OCI-LY3 (cell line): ENCODE measurements around the gene MACO1.

Source experiments
- H2AFZ ChIP-seq: fragments of 200-600, 300-600 bp; shearing (Covaris generic); 2 replicates; pipeline ENCODE4 v1.6.0; 2014; ENCODE audit warnings: antibody characterized with exemption, low read depth, low read length
- H3K27ac ChIP-seq: fragments of 200-600, 300-600 bp; sonication (generic); 2 replicates; pipeline ENCODE4 v1.5.1; 2014; ENCODE audit warnings: mild to moderate bottlenecking, low read length, moderate library complexity, mixed read lengths
- H3K27me3 ChIP-seq: fragments of 200-600, 300-600 bp; sonication (generic); 2 replicates; pipeline ENCODE4 v1.6.1; 2014; ENCODE audit warnings: low read depth, low read length, mixed read lengths
- H3K36me3 ChIP-seq: fragments of 200-600, 300-600 bp; sonication (generic); replicated peaks from 2 replicates; pipeline ENCODE3; 2014; ENCODE audit warnings: low read depth, low read length, mixed read lengths
- H3K4me1 ChIP-seq: fragments of 300-600, 200-600 bp; sonication (generic); 2 replicates; pipeline ENCODE4 v1.6.1; 2014; ENCODE audit warnings: low read length, mixed read lengths
- H3K4me2 ChIP-seq: fragments of 200-600, 300-600 bp; sonication (generic); 2 replicates; pipeline ENCODE4 v1.6.1; 2014; ENCODE audit warnings: low read length, mixed read lengths
- H3K4me3 ChIP-seq: fragments of 300-600, 200-600 bp; sonication (generic); 2 replicates; pipeline ENCODE4 v1.5.1; 2014; ENCODE audit warnings: antibody characterized with exemption, mild to moderate bottlenecking, low read length, moderate library complexity
- H3K79me2 ChIP-seq: fragments of 300-600, 200-600 bp; shearing (Covaris generic); 2 replicates; pipeline ENCODE4 v1.6.1; 2014; ENCODE audit warnings: mild to moderate bottlenecking, low read length, mixed read lengths
- H3K9ac ChIP-seq: fragments of 300-600, 200-600 bp; shearing (Covaris generic); 2 replicates; pipeline ENCODE4 v1.6.0; 2014; ENCODE audit warnings: mild to moderate bottlenecking, low read length, moderate library complexity
- H3K9me3 ChIP-seq: fragments of 200-600, 300-600 bp; shearing (Covaris generic); 2 replicates; pipeline ENCODE4 v1.6.1; 2014; ENCODE audit warnings: low read length, mixed read lengths; ENCODE audit not compliant: insufficient read depth
- H4K20me1 ChIP-seq: fragments of 200-600, 300-600 bp; sonication (generic); 2 replicates; pipeline ENCODE4 v1.6.1; 2016; ENCODE audit warnings: low read length, mixed read lengths; ENCODE audit not compliant: insufficient read depth
- CTCF ChIP-seq: fragments of 200-600, 300-600 bp; sonication (generic); IDR thresholded peaks from 2 replicates; pipeline ENCODE4 v1.5.1; 2014; ENCODE audit warnings: antibody characterized with exemption, low read length, low read depth
- EZH2phosphoT487 ChIP-seq: fragments of 200-600 bp; shearing (Covaris generic); IDR thresholded peaks from 2 replicates; pipeline ENCODE4 v1.6.1; 2018; ENCODE audit warnings: antibody characterized with exemption, mixed run types, low read depth

The MACO1 gene

GRCh38 chr1:25543425-25544242 lies 112.9 kb downstream of the MACO1 start, which contains the start of gene LDLRAP1:
Gene LDLRAP1, plus strand, starts transcription at chr1:25543606. Its CDS starts 93 bp downstream, at chr1:25543699.
- Histone ChIP-seq H2AFZ (peak within 1 kb of the TSS; percentile 97), H3K9ac (peak within 1 kb of the TSS; percentile 49), H3K27ac (no peak within 1 kb of the TSS), H3K4me3 (peak within 1 kb of the TSS; percentile 83), H3K4me2 (peak within 1 kb of the TSS; percentile 78), H4K20me1 (no peaks in the 10 kb centered on the region), H3K79me2 (no peaks in the 10 kb centered on the region), H3K4me1 (peaks cover 8% of the 10 kb centered on the region), H3K9me3 (no peaks in the 10 kb centered on the region), H3K27me3 (peaks cover 8% of the 10 kb centered on the region), H3K36me3 (no peaks in the 10 kb centered on the region)
- TF ChIP-seq EZH2phosphoT487 = no peak
- no peak for TF ChIP-seq CTCF

- peak overlapping the region; percentile 49; the same call in 1 of the 2 replicates for H3K9ac ChIP-seq
- H3K4me2 ChIP-seq = peak overlapping the region; percentile 78
- H3K4me1 ChIP-seq = peaks cover 15% of the 10 kb centered on the region
- H3K36me3 ChIP-seq = no peaks in the 10 kb centered on the region
- no peak overlapping the region for H3K27ac ChIP-seq
- no peaks in the 10 kb centered on the region for H3K79me2 ChIP-seq
- peak overlapping the region; percentile 83 for H3K4me3 ChIP-seq
- H3K27me3 ChIP-seq = peaks cover 8% of the 10 kb centered on the region
- TF ChIP-seq EZH2phosphoT487 (no peak), CTCF (no peak)
- no peak overlapping the region for H2AFZ ChIP-seq
- H3K9me3 ChIP-seq = no peaks in the 10 kb centered on the region
- H4K20me1 ChIP-seq = no peaks in the 10 kb centered on the region
These were observed 113.6 kb downstream of the MACO1 start for GRCh38 chr1:25544243-25544764.

GRCh38 chr1:25544819-25545218 lies 114.1 kb downstream of the MACO1 start:
- Histone ChIP-seq H3K9me3 (no peaks in the 10 kb centered on the region), H2AFZ (no peak overlapping the region), H3K36me3 (no peaks in the 10 kb centered on the region), H4K20me1 (no peaks in the 10 kb centered on the region), H3K27ac (no peak overlapping the region), H3K27me3 (peaks cover 8% of the 10 kb centered on the region), H3K79me2 (no peaks in the 10 kb centered on the region), H3K4me1 (peaks cover 20% of the 10 kb centered on the region), H3K9ac (no peak overlapping the region), H3K4me2 (peak overlapping the region; percentile 78; the same call in 1 of the 2 replicates), H3K4me3 (no peak overlapping the region)
- TF ChIP-seq EZH2phosphoT487 (no peak), CTCF (no peak)

GRCh38 chr1:25545767-25546166 lies 115.1 kb downstream of the MACO1 start:
- TF ChIP-seq EZH2phosphoT487 = no peak
- TF ChIP-seq CTCF = no peak
- Histone ChIP-seq H3K4me3 (no peak overlapping the region), H2AFZ (no peak overlapping the region), H4K20me1 (no peaks in the 10 kb centered on the region), H3K4me2 (no peak overlapping the region), H3K27ac (no peak overlapping the region), H3K9me3 (no peaks in the 10 kb centered on the region), H3K79me2 (no peaks in the 10 kb centered on the region), H3K4me1 (peaks cover 24% of the 10 kb centered on the region), H3K36me3 (no peaks in the 10 kb centered on the region), H3K9ac (no peak overlapping the region), H3K27me3 (peaks cover 8% of the 10 kb centered on the region)
